ENCODE data around the gene THPO.
A peak's percentile ranks its signal among the peaks of the same experiment; 100 is the strongest.

Gene THPO

DNA sequence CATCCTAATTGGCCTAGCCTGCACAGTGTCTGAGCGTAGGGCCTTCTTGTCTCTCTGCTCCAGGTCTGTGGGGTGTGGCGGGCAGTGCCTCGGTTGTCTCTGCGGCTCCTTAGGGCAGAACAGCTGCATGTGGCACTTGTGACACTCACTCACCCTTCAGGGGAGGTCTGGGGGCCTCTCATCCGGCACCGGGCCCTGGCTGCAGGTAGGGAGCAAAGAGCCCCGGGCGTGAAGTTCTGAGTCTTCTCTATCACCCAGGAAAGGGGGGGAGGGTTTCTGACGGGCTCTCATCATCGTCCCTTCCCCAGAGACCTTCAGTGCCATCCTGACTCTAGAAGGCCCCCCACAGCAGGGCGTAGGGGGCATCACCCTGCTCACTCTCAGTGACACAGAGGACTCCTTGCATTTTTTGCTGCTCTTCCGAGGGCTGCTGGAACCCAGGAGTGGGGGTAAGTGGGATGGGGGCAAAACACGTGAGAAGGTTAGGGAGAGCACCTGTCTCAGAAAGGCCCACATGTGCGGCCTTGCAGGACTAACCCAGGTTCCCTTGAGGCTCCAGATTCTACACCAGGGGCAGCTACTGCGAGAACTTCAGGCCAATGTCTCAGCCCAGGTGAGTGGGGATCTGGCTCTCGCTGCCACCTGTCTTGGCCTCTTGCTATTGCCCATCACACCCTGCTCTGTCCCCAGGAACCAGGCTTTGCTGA is 4.5 kb upstream of the THPO start:
- Histone ChIP-seq H3K36me3 (ENCODE audit: control insufficient read depth, insufficient read depth, low read length) (no peaks in the 10 kb centered on the region), H3K4me3 (ENCODE audit: low read length) (no peak overlapping the region), H3K27me3 (ENCODE audit: control insufficient read depth, insufficient read depth, low read length) (peaks cover 44% of the 10 kb centered on the region), H3K9ac (ENCODE audit: low read length) (no peak overlapping the region), H3K9me3 (ENCODE audit: control insufficient read depth, low read length) (no peaks in the 10 kb centered on the region), H3K4me1 (ENCODE audit: control insufficient read depth, insufficient read depth, low read length) (peaks cover 23% of the 10 kb centered on the region)

DNA sequence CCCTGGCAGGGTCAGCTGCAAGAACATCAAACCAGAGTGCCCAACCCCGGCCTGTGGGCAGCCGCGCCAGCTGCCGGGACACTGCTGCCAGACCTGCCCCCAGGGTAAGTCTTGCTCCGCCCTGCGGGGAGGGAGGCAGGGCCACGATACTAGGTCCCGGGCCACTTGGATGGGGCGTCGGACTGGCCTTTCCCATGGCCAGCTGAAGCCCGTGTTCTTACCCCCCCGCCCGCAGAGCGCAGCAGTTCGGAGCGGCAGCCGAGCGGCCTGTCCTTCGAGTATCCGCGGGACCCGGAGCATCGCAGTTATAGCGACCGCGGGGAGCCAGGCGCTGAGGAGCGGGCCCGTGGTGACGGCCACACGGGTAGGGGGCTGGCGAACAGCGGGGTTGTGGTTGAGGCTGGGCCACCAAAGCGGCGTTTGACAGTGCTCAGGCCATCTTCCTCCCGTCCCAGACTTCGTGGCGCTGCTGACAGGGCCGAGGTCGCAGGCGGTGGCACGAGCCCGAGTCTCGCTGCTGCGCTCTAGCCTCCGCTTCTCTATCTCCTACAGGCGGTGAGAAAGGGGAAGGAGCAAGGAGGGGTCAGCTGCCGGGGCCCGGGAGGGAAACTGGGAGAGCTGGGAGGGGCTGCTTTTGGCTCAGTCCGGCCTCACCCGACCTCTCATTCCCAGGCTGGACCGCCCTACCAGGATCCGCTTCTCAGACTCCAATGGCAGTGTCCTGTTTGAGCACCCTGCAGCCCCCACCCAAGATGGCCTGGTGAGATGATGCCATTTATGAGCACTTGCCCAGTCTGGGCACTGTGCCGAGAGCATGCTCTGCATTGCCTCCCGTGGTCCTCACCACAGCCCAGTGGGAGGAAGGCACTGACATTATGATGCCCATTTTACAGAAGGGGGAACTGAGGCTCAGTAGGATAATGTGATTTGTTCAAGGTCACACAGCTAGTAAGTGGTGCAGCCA is 3.5 kb upstream of the THPO start:
- Histone ChIP-seq H3K27me3 (ENCODE audit: control insufficient read depth, insufficient read depth, low read length) (peaks cover 49% of the 10 kb centered on the region), H3K9ac (ENCODE audit: low read length) (no peak overlapping the region), H3K4me1 (ENCODE audit: control insufficient read depth, insufficient read depth, low read length) (peaks cover 24% of the 10 kb centered on the region), H3K9me3 (ENCODE audit: control insufficient read depth, low read length) (no peaks in the 10 kb centered on the region), H3K36me3 (ENCODE audit: control insufficient read depth, insufficient read depth, low read length) (no peaks in the 10 kb centered on the region), H3K4me3 (ENCODE audit: low read length) (peak overlapping the region; percentile 2)

DNA sequence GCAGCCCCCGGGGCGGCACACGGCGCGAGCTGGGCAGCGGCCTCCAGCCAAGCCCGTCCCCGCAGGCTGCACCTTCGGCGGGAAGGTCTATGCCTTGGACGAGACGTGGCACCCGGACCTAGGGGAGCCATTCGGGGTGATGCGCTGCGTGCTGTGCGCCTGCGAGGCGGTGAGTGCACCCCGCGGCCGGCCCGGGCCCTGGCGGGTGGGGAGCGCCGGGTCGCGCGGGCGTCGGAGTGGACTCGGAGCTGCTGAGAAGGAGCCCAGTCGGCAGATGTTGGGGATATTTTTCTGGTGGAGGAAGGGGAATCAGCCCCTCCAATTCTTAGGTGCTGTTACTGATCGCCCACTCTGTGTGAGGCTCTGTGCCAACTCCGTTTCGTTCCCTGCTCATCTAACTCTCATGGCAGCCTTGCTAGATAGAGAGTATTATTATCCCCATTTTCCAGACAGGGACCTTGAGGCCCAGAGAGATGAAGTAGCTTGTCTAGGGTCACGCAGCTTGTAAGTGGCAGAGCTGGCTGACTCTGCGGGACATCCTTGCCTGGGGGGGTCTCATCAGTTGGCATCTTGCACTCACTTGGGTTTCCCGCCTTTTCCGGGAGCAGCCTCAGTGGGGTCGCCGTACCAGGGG is 2.7 kb upstream of the THPO start:
- Histone ChIP-seq H3K9ac (ENCODE audit: low read length) (peak overlapping the region; percentile 7), H3K27me3 (ENCODE audit: control insufficient read depth, insufficient read depth, low read length) (peaks cover 55% of the 10 kb centered on the region)

DNA sequence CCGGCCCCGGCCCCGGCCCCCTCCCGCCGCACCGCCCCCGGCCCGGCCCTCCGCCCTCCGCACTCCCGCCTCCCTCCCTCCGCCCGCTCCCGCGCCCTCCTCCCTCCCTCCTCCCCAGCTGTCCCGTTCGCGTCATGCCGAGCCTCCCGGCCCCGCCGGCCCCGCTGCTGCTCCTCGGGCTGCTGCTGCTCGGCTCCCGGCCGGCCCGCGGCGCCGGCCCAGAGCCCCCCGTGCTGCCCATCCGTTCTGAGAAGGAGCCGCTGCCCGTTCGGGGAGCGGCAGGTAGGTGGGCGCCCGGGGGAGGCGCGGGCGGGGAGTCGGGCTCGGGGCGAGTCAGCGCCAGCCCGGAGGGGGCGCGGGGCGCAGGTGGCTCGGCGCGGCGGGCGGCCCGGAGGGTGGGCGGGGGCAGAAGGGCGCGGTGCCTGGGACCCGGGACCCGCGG is 2.2 kb upstream of the THPO start:
- Histone ChIP-seq H3K9me3 (ENCODE audit: control insufficient read depth, low read length) (no peaks in the 10 kb centered on the region), H3K27me3 (ENCODE audit: control insufficient read depth, insufficient read depth, low read length) (peaks cover 56% of the 10 kb centered on the region), H3K9ac (ENCODE audit: low read length) (no peak overlapping the region)

More for the DNA sequence above, 2.7 kb upstream of the THPO start:
- H3K4me1 ChIP-seq (ENCODE audit: control insufficient read depth, insufficient read depth, low read length): peaks cover 24% of the 10 kb centered on the region
- H3K36me3 ChIP-seq (ENCODE audit: control insufficient read depth, insufficient read depth, low read length): no peaks in the 10 kb centered on the region
- no peaks in the 10 kb centered on the region for H3K9me3 ChIP-seq (ENCODE audit: control insufficient read depth, low read length)
- H3K4me3 ChIP-seq (ENCODE audit: low read length): peak overlapping the region; percentile 2

DNA sequence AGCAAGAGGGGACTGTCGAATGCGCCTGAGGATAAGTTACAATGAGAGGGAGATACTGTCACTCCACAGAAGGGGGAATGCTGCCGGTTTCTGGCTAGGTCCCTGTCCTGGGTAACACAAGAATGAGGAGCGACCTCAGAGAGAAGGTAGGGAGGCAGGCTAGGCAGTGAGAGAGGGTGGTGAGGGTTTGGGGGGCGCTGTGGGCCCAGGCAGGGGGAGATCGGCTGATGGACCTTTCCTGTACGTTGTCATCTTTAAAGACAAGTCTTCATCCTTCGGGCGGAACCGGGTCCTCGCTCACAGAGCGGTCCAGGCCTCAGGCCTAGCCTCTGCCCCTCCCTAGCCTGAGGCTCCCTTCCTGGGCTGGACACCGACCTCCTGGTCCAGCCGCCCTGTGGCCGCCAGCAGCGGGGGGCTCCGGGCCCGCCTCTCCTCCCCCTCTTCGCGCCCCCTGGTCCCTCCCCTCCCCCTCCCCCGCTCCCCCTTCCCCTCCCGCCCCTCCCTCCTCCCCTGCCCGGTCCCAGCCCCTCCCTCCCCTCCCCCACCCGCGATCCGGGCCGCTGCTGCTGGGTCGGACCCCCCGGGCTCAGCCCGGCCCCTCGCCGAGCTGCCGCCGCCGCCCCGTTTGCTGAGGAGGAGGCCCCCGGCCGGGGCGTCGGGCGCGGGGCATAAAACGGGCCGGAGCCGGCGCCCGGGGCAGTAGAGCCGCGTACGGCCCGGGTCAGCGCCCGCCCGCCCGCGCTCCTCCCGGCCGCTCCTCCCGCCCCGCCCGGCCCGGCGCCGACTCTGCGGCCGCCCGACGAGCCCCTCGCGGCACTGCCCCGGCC is 1.6 kb upstream of the THPO start, which contains the start of gene CHRD:
Gene CHRD, plus strand, starts transcription at position 697 of the 827 bp plus-strand sequence. CDS start 265 bp downstream, outside the sequence.
- peaks cover 24% of the 10 kb centered on the region for H3K4me1 ChIP-seq (ENCODE audit: control insufficient read depth, insufficient read depth, low read length)
- H3K9me3 ChIP-seq (ENCODE audit: control insufficient read depth, low read length): no peaks in the 10 kb centered on the region
- peaks cover 59% of the 10 kb centered on the region for H3K27me3 ChIP-seq (ENCODE audit: control insufficient read depth, insufficient read depth, low read length)
- H3K4me3 ChIP-seq (ENCODE audit: low read length): peak within 1 kb of the TSS; percentile 2
- H3K9ac ChIP-seq (ENCODE audit: low read length): peak within 1 kb of the TSS; percentile 7
- H3K36me3 ChIP-seq (ENCODE audit: control insufficient read depth, insufficient read depth, low read length): no peaks in the 10 kb centered on the region

More for the DNA sequence above, 2.2 kb upstream of the THPO start:
- Histone ChIP-seq H3K4me3 (ENCODE audit: low read length) (no peak overlapping the region), H3K36me3 (ENCODE audit: control insufficient read depth, insufficient read depth, low read length) (no peaks in the 10 kb centered on the region), H3K4me1 (ENCODE audit: control insufficient read depth, insufficient read depth, low read length) (peaks cover 24% of the 10 kb centered on the region)

DNA sequence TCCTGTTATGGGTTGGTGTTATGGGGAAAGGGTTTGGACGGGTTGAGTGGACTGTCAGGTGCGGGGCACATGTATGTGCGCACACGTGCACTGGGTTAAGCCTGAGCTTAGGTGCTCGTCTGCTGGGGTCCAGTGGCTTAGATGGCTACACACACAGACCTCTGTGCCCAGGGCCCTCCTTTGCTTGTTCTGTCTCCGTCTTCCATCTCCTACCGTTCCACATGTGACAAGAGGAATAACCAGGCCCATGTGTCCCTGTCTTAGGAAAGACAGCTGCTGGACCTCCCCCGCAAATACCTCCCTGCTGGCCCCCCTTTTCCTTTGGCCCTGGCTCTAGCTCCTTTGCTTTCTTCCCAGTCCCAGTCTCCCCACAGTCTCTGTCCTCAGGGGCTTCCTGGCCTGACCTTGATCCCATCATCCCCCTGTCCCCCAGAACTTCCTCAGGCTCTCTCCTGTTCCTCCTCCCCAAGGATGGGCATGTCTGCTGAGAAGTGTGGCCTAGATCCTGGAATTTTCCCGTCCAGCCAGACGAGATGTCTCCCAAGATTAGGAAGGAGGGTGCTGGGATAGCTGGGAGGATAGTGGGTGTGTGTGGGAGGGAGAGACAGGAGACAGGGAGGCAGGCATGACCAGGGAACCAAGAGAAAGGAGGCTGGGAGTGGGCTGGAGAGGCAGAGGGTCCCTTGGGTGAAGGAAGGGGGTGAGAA is 797 bp upstream of the THPO start:
- peaks cover 24% of the 10 kb centered on the region for H3K4me1 ChIP-seq (ENCODE audit: control insufficient read depth, insufficient read depth, low read length)
- no peaks in the 10 kb centered on the region for H3K9me3 ChIP-seq (ENCODE audit: control insufficient read depth, low read length)
- H3K27me3 ChIP-seq (ENCODE audit: control insufficient read depth, insufficient read depth, low read length): peaks cover 59% of the 10 kb centered on the region
- H3K4me3 ChIP-seq (ENCODE audit: low read length): no peak overlapping the region
- no peaks in the 10 kb centered on the region for H3K36me3 ChIP-seq (ENCODE audit: control insufficient read depth, insufficient read depth, low read length)
- no peak overlapping the region for H3K9ac ChIP-seq (ENCODE audit: low read length)

DNA sequence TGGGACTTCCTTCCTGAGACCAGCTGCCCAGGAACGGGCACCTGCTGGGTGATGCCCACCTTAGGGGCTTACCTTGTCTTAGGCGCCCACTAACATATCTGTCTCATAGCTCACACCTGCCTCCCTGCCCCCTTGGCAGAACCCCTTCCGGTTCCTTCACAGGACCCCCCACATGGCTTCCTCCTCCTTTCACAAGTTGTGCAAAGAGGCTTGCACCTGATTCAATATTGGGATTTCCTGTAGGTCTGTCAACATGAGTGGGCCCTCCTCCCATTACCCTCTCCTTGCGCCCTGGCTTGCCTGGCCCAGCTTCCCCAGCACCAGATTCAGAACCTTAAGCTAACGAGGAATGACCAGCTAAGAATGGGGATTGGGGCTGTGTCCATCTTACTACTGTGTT is 633 bp downstream of the THPO start:
- no peak overlapping the region for H3K9ac ChIP-seq (ENCODE audit: low read length)
- H3K4me3 ChIP-seq (ENCODE audit: low read length): no peak overlapping the region
- H3K27me3 ChIP-seq (ENCODE audit: control insufficient read depth, insufficient read depth, low read length): peaks cover 57% of the 10 kb centered on the region
- H3K9me3 ChIP-seq (ENCODE audit: control insufficient read depth, low read length): no peaks in the 10 kb centered on the region
- H3K36me3 ChIP-seq (ENCODE audit: control insufficient read depth, insufficient read depth, low read length): no peaks in the 10 kb centered on the region
- H3K4me1 ChIP-seq (ENCODE audit: control insufficient read depth, insufficient read depth, low read length): peaks cover 24% of the 10 kb centered on the region

DNA sequence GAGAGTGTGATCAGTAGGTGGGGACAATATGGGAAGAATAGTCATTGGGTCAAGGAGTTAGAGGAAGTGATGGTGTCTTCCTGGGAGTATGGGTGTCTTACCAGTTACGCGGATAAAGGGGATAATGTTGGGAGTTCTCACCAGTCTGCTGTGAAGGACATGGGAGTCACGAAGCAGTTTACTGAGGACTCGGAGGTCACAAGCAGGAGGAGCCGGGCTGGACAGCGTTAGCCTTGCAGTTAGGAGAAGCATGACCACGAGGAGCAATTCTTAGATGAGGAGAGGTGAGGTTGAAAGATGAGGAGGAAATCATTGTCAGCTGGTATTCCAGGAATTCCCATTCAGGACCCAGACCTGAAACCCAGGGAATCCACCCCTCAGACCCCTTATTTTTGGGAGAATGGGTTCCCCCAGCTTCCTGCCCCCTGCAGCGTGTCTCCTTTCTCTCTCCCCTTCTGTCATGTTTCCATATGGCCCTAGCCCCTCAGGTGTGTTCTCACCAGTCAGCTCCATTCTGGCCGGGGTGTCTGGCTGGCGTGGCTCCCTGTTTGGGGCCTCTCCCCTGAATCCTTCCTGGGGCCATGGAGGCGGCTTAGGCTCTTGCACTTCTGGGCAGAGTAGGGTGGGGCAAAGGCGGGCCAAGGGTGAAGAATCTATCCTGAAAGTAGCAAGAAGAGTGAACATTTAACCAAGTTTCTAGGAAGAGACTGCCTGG is 2.1 kb downstream of the THPO start:
- Histone ChIP-seq H3K4me3 (ENCODE audit: low read length) (no peak overlapping the region), H3K9ac (ENCODE audit: low read length) (no peak overlapping the region), H3K4me1 (ENCODE audit: control insufficient read depth, insufficient read depth, low read length) (peaks cover 26% of the 10 kb centered on the region), H3K9me3 (ENCODE audit: control insufficient read depth, low read length) (no peaks in the 10 kb centered on the region), H3K27me3 (ENCODE audit: control insufficient read depth, insufficient read depth, low read length) (peaks cover 43% of the 10 kb centered on the region), H3K36me3 (ENCODE audit: control insufficient read depth, insufficient read depth, low read length) (no peaks in the 10 kb centered on the region)

DNA sequence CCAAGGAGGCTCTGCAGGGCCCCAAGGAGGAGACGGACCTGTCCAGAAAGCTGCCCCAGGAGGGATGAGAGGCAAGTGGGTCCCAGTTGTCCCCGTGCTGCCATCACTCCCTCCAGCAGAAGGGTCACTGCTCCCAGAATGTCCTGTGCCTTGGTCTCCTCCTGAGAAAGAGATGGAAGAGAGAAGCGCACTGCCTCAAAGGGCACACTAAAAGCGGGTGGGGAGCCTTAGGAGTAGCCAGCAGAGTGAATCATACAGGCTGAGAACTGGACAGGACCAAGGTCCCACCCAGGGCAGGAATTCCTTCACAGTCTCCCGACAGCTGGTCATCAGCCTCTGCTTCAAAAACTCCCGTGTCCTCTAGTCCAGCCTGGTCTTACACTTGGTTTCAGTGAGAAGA is 4.6 kb downstream of the THPO start:
- Histone ChIP-seq H3K36me3 (ENCODE audit: control insufficient read depth, insufficient read depth, low read length) (peaks cover 6% of the 10 kb centered on the region), H3K4me3 (ENCODE audit: low read length) (no peak overlapping the region), H3K9me3 (ENCODE audit: control insufficient read depth, low read length) (no peaks in the 10 kb centered on the region), H3K27me3 (ENCODE audit: control insufficient read depth, insufficient read depth, low read length) (peaks cover 28% of the 10 kb centered on the region), H3K9ac (ENCODE audit: low read length) (no peak overlapping the region), H3K4me1 (ENCODE audit: control insufficient read depth, insufficient read depth, low read length) (peaks cover 18% of the 10 kb centered on the region)

DNA sequence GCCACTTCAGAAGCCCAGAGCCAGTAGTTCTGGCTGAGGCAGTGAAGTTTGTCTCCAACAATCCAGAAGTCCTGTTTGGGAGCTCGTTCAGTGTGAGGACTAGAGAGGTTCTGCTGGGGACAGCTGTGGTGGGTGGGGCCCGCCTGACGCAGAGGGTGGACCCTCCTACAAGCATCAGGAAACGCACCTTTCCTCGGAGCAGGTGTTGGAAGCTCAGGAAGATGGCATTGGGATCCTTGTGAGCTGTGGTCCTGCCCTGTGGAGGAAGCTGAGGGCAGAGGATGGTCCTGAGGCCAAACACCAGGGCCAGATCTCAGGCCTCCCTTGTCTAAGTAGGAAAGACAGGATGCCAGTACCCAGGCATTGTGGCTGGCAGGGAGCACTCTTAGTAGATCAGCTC is 5.1 kb downstream of the THPO start:
- Histone ChIP-seq H3K9me3 (ENCODE audit: control insufficient read depth, low read length) (no peaks in the 10 kb centered on the region), H3K9ac (ENCODE audit: low read length) (no peak overlapping the region), H3K4me1 (ENCODE audit: control insufficient read depth, insufficient read depth, low read length) (peaks cover 15% of the 10 kb centered on the region), H3K4me3 (ENCODE audit: low read length) (no peak overlapping the region), H3K36me3 (ENCODE audit: control insufficient read depth, insufficient read depth, low read length) (peaks cover 6% of the 10 kb centered on the region), H3K27me3 (ENCODE audit: control insufficient read depth, insufficient read depth, low read length) (peaks cover 23% of the 10 kb centered on the region)

Data from mucosa of stomach (tissue), 1 donor.